ENCODE data around the gene CBY3. TPM values are rescaled to one million over a fixed set of nuclear protein-coding genes. Genes with fewer than 3 reads are reported as not detected.
"Not testable (repeated sequence)": the region's sequence is repeated elsewhere in the genome, so short reads cannot be mapped to it uniquely, and the experiment has no call there.

CBY3 gene
- polyA plus RNA-seq, 1 donor (not counting 4 experiments of a cell fraction or from before 2014, with no cell fraction given), result not detected

GRCh38 chr5:179694561-179694960, 13.7 kb upstream of the CBY3 start:
- no peaks in the 10 kb centered on the region for H3K9me3 ChIP-seq (ENCODE audit: control insufficient read depth, low read depth, low read length)
- FAIRE-seq, result no peak
- H3K79me2 ChIP-seq (ENCODE audit: control insufficient read depth, insufficient read depth, low read length), result peaks cover 8% of the 10 kb centered on the region
- no peak overlapping the region for H3K9ac ChIP-seq (ENCODE audit: control insufficient read depth, extremely low read depth, insufficient read depth, low read length)
- H3K27ac ChIP-seq (ENCODE audit: control insufficient read depth, insufficient read depth, low read length), result no peak overlapping the region
- TF ChIP-seq EZH2 (IDR thresholded peaks at IDR 0.05; ENCODE audit: low read length), result no peak
- TF ChIP-seq, protein P1, sequence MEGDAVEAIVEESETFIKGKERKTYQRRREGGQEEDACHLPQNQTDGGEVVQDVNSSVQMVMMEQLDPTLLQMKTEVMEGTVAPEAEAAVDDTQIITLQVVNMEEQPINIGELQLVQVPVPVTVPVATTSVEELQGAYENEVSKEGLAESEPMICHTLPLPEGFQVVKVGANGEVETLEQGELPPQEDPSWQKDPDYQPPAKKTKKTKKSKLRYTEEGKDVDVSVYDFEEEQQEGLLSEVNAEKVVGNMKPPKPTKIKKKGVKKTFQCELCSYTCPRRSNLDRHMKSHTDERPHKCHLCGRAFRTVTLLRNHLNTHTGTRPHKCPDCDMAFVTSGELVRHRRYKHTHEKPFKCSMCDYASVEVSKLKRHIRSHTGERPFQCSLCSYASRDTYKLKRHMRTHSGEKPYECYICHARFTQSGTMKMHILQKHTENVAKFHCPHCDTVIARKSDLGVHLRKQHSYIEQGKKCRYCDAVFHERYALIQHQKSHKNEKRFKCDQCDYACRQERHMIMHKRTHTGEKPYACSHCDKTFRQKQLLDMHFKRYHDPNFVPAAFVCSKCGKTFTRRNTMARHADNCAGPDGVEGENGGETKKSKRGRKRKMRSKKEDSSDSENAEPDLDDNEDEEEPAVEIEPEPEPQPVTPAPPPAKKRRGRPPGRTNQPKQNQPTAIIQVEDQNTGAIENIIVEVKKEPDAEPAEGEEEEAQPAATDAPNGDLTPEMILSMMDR (optimal IDR thresholded peaks at IDR 0.05 in 1 of 3, IDR thresholded peaks at IDR 0.05 in 1 of 3, conservative IDR thresholded peaks at IDR 0.05 in 1 of 3; ENCODE audit: extremely low read depth in 1 of 3, insufficient read depth in 2 of 3, low read length in 3 of 3), result no peak
- dilution Hi-C loops (cut with MboI; ENCODE audit: extremely low pct_ligation_motif_present, low sequenced_read_pairs), result no loop called here
- no peak overlapping the region for H3K4me2 ChIP-seq (ENCODE audit: control insufficient read depth, extremely low read depth, insufficient read depth, low read depth, low read length)
- H4K20me1 ChIP-seq (ENCODE audit: control insufficient read depth, extremely low read depth, insufficient read depth, low read length), result no peaks in the 10 kb centered on the region
- no peaks in the 10 kb centered on the region for H3K36me3 ChIP-seq (ENCODE audit: control insufficient read depth in 2 of 2, extremely low read depth in 1 of 2, insufficient read depth in 2 of 2, low read length in 2 of 2)
- no peak overlapping the region for H2AFZ ChIP-seq (ENCODE audit: control insufficient read depth, low read length)
- H3K27me3 ChIP-seq (ENCODE audit: control insufficient read depth, extremely low read depth, insufficient read depth, low read length), result no peaks in the 10 kb centered on the region
- DNase-seq (ENCODE audit: low read depth, low spot score), result no peak
- no peaks in the 10 kb centered on the region for H3K9me1 ChIP-seq (ENCODE audit: control insufficient read depth, extremely low read depth, insufficient read depth, low read length)
- H3K4me1 ChIP-seq (ENCODE audit: control insufficient read depth, extremely low read depth, insufficient read depth, low read length), result peaks cover 3% of the 10 kb centered on the region
- H3K4me3 ChIP-seq (ENCODE audit: control insufficient read depth in 2 of 3, extremely low read depth in 1 of 3, insufficient read depth in 2 of 3, low read depth in 1 of 3, low read length in 3 of 3), result no peak overlapping the region

DNA sequence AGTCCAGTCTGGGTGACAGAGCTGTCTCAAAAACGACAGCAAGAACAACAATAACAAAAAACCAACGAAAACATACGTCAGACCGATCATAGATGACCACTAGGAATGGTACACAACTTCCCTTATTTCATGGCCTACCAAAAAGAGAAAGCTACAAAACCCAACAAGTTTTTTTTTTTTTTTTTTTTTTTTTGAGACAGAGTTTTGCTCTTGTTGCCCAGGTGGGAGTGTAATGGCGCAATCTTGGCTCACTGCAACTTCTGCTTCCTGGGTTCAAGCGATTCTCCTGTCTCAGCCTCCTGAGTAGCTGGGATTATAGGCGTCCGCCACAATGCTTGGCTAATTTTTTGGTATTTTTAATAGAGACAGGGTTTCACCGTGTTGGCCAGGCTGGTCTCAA, 8.4 kb upstream of the CBY3 start:
- H3K4me1 ChIP-seq (ENCODE audit: control insufficient read depth, extremely low read depth, insufficient read depth, low read length); H3K4me3 ChIP-seq (ENCODE audit: control insufficient read depth in 2 of 3, extremely low read depth in 1 of 3, insufficient read depth in 2 of 3, low read depth in 1 of 3, low read length in 3 of 3); H3K4me2 ChIP-seq (ENCODE audit: control insufficient read depth, extremely low read depth, insufficient read depth, low read depth, low read length); FAIRE-seq; H3K36me3 ChIP-seq (ENCODE audit: control insufficient read depth in 2 of 2, extremely low read depth in 1 of 2, insufficient read depth in 2 of 2, low read length in 2 of 2); H3K27ac ChIP-seq (ENCODE audit: control insufficient read depth, insufficient read depth, low read length); H3K79me2 ChIP-seq (ENCODE audit: control insufficient read depth, insufficient read depth, low read length); H3K27me3 ChIP-seq (ENCODE audit: control insufficient read depth, extremely low read depth, insufficient read depth, low read length); H4K20me1 ChIP-seq (ENCODE audit: control insufficient read depth, extremely low read depth, insufficient read depth, low read length); dilution Hi-C loops (cut with MboI; ENCODE audit: extremely low pct_ligation_motif_present, low sequenced_read_pairs); H3K9me3 ChIP-seq (ENCODE audit: control insufficient read depth, low read depth, low read length); H3K9ac ChIP-seq (ENCODE audit: control insufficient read depth, extremely low read depth, insufficient read depth, low read length); H2AFZ ChIP-seq (ENCODE audit: control insufficient read depth, low read length); H3K9me1 ChIP-seq (ENCODE audit: control insufficient read depth, extremely low read depth, insufficient read depth, low read length); DNase-seq (ENCODE audit: low read depth, low spot score): not testable (repeated sequence)

DNA sequence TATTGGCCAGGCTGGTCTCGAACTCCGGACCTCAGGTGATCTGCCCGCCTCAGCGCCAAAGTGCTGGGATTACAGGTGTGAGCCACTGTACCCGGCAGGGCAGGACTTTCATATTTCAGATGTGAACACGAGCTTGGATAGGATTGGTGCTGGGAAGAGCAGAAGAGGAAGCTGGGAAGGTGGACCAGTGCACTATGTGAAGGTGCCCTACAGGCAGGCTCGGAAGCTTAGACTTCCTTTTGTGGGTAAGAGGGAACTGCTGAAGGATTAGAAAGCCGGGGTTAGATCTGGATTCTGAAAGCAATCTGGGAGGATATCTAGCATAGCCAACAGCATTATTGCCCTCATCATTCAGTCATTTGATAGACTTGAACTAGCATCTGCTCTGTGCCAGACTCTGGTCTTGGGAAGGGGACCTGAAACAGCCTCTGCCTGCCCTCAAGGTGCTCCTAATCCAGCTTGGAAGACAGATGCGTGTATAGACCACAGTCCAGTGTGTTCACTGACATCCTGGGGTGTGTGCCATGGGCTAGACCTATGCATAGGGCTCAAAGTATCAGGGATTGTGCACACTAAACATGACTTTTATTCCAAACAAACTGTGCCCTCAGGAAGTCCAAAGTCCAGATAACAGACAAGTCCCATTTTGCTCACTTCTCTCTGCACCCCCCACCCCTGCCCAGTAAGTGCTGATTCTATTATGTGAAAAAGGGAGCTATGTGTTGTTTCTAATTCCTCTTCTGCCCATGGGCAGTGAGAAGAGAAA, 637 bp downstream of the CBY3 start:
- H4K20me1 ChIP-seq (ENCODE audit: control insufficient read depth, extremely low read depth, insufficient read depth, low read length), result no peaks in the 10 kb centered on the region
- H3K9ac ChIP-seq (ENCODE audit: control insufficient read depth, extremely low read depth, insufficient read depth, low read length), result no peak overlapping the region
- no peak for DNase-seq (ENCODE audit: low read depth, low spot score)
- dilution Hi-C loops (cut with MboI; ENCODE audit: extremely low pct_ligation_motif_present, low sequenced_read_pairs), result no loop called here
- peaks cover 12% of the 10 kb centered on the region for H3K4me1 ChIP-seq (ENCODE audit: control insufficient read depth, extremely low read depth, insufficient read depth, low read length)
- H3K4me2 ChIP-seq (ENCODE audit: control insufficient read depth, extremely low read depth, insufficient read depth, low read depth, low read length), result no peak overlapping the region
- no peak overlapping the region for H2AFZ ChIP-seq (ENCODE audit: control insufficient read depth, low read length)
- H3K36me3 ChIP-seq (ENCODE audit: control insufficient read depth in 2 of 2, extremely low read depth in 1 of 2, insufficient read depth in 2 of 2, low read length in 2 of 2), result no peaks in the 10 kb centered on the region
- no peak overlapping the region for H3K27ac ChIP-seq (ENCODE audit: control insufficient read depth, insufficient read depth, low read length)
- H3K9me3 ChIP-seq (ENCODE audit: control insufficient read depth, low read depth, low read length), result no peaks in the 10 kb centered on the region
- H3K9me1 ChIP-seq (ENCODE audit: control insufficient read depth, extremely low read depth, insufficient read depth, low read length), result no peaks in the 10 kb centered on the region
- no peaks in the 10 kb centered on the region for H3K27me3 ChIP-seq (ENCODE audit: control insufficient read depth, extremely low read depth, insufficient read depth, low read length)
- no peak for FAIRE-seq
- TF ChIP-seq EZH2 (IDR thresholded peaks at IDR 0.05; ENCODE audit: low read length), result no peak
- TF ChIP-seq, protein P1 (optimal IDR thresholded peaks at IDR 0.05 in 1 of 3, IDR thresholded peaks at IDR 0.05 in 1 of 3, conservative IDR thresholded peaks at IDR 0.05 in 1 of 3; ENCODE audit: extremely low read depth in 1 of 3, insufficient read depth in 2 of 3, low read length in 3 of 3), result no peak
- no peak overlapping the region for H3K4me3 ChIP-seq (ENCODE audit: control insufficient read depth in 2 of 3, extremely low read depth in 1 of 3, insufficient read depth in 2 of 3, low read depth in 1 of 3, low read length in 3 of 3)
- peaks cover 10% of the 10 kb centered on the region for H3K79me2 ChIP-seq (ENCODE audit: control insufficient read depth, insufficient read depth, low read length)
